Measurements from ENCODE around the gene DAP3.

GRCh38 chr1:155650231-155650757, 38.6 kb upstream of the DAP3 start:
- TF ChIP-seq CTCF (IDR thresholded peaks at IDR 0.05) (no peak), EZH2 (IDR thresholded peaks at IDR 0.05; ENCODE audit: borderline replicate concordance, insufficient read depth, low read depth, low read length, poor library complexity, severe bottlenecking) (no peak)
